ENCODE results near the gene SUSD6.
A peak's percentile ranks its signal among the peaks of the same experiment; 100 is the strongest.

Gene SUSD6

DNA sequence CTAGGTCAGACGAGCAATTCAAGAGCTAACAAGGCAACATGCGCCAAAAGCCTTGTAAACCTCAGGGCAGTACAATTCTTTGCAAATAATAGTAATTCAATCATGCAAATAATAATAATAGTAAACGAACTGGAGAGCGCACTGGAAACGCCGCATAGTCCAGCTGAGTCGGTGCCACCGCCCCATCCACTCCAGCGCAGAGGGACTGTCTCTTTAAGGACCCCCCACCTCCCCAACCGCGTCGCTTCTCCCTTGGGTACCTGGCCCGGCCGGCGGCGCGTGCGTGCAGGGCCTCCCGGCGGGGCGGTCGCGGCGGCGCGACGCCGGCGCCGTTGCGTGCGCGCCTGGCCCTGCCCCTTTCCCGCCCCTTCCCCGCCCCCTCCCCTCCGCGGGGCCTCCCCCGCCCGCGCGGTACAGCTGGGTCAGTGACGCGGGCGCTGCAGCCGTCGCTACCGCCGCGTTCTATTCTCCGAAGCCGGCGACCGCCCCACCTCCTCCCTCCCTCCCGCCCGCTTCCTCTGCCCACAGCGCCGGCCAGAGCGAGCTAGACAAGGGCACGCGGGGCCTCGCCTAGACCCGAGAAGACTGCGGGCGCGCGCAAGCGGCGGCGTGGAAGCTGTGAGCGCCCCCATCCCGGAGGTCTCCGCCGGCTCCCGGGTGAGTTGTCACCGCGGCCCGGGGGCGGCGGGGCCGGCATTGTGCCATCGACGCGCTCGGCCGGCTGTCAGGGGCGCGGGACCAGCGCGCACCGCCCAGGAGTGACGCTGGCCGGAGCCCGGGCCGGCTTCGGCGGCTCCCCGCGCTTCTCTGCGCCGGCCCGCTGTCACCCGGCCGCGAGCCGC is at the start of gene SUSD6:
TSS of gene SUSD6 (plus strand) at position 425 of the 842 bp plus-strand sequence. CDS start 46,997 bp downstream, outside the sequence.
- DNase-seq, result peak; percentile 95 to 96

- no peak for DNase-seq
Measured at GRCh38 chr14:69561893-69562292, 49.5 kb upstream of the SUSD6 start.

GRCh38 chr14:69567563-69567962 is 43.8 kb upstream of the SUSD6 start:
- DNase-seq, result no peak

DNA sequence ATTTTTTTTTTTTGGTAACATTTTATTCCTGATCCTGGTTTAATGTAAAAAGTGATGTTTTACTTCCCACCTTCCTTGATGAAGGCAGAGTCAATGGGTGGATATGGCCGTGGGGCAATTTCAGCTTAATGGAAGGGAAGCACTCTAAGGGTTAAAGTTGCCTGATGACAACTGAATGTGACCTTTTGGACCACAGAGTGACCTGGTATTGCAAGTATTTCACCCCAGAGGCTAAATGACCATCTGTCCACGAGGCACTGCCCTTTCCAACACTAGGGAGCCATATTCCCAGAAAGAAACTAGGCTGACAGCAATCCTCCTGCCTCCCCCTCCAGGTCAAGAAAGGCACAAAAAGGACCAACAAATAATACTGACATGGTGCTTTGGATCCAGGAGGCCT is 41.5 kb upstream of the SUSD6 start:
- DNase-seq, result no peak

GRCh38 chr14:69570836-69571330 is 40.5 kb upstream of the SUSD6 start:
- DNase-seq, result no peak

DNA sequence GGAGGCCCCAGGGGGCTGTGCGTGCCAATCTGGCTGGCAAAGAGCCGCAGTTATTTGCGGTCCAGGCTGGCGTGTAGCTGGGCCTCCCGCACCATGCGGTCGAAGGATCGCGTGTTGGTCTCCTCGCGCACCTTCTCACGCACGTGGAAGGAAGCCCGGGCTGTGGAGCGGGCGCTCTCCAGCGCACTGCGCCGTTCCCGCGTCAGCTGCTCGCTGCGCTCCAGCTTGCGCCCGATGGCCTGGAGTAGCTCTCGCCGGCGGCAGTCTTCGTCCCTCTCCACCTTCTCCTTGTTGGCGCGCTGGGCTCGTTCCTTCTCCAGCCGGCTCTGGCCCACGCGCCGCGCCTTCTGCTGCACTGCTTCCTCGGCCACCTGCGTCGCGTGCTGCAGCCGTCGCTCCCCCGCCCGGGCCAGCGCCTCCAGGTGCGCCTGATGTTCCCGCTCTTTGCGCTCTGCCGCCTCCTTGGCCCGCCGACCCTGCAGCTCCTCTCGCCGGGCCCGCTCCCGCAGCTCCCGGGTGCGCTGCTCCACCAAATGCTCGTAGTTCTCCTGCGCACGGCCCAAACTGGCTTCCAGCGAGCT is 39.9 kb upstream of the SUSD6 start:
- DNase-seq, result no peak

DNA sequence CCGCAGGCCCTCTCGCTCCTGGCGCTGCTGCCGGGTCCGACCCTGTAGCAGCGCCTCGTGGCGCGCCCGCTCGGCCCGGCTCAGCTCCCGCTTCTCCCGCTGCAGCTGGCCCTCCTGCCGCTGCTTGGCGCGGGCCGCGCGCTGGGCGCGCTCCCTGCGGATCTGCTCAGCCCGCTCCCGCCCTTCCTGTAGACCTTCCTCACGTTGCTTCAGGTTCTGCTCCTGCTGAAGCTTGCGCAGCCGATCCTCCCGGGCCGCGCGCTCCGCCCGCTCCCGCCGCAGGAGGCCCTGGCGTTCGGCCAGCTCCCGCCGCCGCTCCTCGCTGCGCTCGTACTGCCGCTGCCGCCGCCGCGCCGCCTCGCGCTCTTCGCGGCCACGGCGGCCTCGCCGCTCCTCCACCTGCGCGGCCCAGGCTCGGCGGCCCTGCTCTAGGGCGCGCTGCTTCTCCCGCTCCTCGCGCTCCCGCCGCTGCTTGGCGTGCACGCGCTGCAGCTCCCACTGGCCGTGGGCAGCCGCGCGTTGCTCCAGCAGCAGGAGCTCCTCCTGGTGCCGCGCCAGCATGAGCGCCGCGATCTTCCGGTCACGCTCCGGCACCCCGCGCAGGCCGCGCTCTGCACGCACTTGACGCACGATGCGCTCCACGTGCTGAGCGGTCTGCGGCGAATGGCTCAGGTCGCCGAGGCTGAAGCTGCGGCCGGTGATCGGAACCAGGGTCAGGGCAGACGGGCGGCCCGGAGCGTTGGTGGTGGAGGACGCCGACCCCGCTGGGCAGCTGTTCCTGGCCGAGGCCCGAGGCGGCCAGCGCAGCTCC is 39.2 kb upstream of the SUSD6 start:
- no peak for DNase-seq

DNA sequence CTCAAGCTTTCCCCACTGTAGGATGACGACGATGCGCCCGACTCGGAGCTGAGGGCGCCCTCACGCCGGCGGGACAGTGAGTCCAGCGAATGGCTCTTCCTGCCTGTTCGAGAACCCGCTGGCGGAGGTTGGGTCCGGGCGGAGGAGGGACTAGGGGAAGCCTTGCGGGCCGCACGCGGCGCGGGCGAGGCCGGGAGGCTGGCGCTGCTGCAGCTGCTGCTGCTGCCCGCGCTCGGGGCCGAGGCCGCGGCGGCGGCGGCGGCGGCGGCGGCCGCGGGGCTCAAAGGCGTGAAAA is 38.6 kb upstream of the SUSD6 start:
- DNase-seq, result no peak

DNA sequence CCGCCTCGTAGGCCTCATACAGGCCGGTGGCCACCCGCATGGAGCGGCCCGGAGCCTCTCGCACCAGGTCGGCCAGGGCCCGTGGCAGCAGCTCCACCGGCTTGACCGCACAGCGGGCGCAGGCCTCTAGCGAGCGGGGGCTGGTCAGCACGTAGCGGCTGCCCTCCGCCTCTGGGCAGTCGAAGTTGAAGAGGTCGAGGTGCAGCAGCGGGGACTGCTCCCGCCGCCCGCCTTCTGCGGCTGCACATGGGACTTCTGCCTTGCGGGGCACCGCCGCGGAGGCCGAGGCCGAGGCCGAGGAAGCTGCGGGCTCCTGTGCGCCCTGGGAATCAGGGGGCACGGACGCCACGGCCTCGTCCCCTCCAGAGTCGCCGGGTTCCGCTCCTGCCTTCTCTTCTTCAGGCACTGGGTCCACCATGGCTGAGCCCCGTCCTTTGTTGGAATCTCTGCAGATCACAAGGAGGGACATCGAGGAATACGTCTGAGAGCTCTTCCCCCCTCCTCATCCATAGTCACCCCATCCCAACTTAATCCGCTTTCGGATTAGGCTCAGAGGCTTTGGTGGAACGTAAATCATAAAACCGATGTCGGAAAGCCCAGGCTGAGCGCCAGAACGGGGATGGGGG is 38.1 kb upstream of the SUSD6 start:
- no peak for DNase-seq

DNA sequence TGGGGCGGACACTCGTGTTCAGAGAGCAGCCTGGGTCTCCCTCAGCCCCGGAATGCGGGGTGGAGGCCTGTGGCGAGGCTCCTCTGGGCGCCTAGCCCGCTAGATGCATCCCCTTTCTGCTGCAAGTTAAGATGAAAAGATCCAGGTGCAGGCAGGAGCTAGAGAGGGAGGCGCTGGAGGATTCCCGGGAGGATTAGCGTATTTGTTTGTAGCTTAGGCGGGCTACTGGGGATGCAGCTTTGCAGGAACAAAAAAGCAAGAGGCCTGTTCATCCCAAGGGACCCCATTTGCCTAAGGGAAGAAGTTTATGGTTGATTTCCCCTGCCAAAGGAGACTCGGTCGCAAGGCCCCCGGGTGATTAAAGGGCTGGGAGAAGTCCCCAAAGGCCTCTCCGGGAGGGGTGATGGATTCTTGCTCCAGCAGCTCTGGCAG is 37.5 kb upstream of the SUSD6 start:
- DNase-seq, result peak; percentile 41 to 45

DNA sequence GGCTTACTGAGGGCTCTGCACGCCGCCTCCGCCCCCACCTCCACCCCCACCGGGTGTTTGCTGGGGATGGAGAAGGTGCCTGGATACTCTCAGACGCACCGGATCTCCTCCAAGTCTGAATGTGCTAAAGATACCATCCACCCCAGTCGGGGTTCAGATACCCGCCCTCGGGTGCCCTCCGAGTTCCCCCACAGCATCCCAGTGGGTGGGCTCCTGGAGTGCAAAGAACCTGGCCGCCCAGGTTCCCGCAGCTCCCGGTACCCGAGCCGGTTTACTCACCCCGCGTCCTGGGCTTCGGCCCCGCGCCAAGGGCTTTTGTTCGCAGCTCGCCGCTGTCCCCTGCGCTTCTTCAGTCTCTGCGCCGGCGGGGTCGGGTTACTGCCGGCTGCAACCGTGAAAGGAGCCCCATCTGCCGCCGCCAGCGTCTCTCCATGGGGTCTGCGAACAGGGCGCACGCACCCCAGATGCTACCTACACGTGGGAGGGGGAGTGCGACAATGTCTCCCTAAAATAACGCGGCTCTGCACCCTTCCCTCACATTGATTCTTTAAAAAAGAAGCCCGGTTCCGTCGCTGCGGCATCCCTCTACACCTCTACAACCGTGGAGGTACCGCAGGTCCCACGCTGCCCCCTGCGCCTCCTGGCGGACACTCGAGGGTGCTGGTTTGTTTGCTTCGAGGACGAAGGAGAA is 37.0 kb upstream of the SUSD6 start, which contains the start of gene CCDC177:
TSS of gene CCDC177 (minus strand) at position 609 of the 691 bp plus-strand sequence. CDS start 1,249 bp downstream, outside the sequence.
- peak; percentile 72 to 75 for DNase-seq

- DNase-seq, result no peak
Measured at GRCh38 chr14:69574954-69575295, 36.5 kb upstream of the SUSD6 start.

DNA sequence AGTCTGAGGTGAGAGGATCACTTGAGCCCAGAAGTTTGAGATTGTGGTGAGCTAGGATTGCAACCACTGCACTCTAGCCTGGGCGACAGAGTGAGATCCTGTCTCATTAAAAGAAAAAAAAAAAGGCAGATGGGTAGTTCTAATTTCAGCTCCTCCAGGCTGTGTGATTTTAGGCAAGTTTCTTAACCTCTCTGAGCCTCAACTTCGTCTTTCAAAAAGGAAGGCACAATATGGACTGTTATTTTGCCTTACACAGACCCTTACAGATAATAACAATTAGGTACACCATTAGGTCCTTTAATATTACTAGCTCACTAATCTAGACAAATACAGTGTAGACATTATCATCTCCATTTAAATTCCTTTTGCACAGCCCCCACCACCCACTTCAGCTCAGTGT is 31.9 kb upstream of the SUSD6 start:
- DNase-seq, result no peak

DNA sequence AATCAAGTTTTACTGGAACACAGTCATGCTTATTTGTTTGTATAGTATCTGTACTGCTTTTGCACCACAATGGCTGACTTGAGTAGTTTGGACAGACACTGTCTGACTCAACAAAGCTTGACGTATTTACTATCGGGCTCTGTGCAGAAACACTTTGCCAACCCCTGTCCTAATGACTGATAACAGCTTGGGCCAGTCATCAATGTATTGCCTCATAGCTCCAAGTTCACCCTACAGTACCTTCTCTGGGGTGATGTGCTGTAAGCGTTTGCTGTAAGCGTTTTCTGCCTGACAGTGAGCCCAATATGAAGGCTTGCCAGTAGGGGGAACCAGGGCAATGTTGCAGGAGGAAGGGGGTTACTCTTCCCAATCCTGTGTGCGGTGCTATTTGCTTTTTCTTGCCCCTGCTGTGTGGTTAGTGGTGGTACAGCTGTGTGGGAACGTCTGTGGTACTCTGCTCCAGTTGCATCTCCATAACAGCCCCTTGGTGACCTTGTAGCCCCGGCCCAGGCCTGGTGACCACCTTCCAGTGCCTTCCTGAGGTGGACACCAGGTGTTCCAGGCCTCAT is 31.3 kb upstream of the SUSD6 start:
- DNase-seq, result peak; percentile 68 to 73

DNA sequence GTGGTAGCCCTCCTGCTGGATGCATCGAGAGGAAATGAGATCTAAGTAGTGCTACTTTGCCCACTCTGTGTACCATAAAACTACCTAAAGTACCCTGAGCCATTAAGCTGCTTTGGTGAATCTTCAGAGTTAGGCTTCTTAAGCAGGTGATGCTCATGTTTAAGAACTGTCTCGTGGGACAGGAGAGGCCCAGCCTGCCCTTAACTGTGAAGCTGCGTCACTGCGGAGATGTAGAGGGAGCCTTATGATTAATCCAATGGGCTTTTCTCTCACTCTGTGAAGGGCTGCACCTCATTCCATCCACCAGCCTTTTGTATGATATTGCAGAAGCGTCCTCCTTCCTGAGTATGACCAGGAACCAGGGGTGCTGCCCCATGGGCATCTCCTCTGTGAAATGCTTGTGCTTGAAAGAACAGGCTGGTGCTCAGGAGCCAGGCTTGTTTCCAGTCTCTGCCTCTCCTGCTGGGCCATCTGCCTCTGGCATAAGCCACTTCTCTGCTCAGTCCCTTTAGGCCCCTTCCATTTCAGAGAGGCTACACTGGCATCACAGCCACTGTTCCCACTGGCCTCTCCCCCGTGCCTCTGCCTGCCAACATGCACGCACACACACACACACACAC is 30.0 kb upstream of the SUSD6 start:
- DNase-seq, result no peak

GRCh38 chr14:69582212-69582611 is 29.2 kb upstream of the SUSD6 start:
- DNase-seq, result no peak

DNA sequence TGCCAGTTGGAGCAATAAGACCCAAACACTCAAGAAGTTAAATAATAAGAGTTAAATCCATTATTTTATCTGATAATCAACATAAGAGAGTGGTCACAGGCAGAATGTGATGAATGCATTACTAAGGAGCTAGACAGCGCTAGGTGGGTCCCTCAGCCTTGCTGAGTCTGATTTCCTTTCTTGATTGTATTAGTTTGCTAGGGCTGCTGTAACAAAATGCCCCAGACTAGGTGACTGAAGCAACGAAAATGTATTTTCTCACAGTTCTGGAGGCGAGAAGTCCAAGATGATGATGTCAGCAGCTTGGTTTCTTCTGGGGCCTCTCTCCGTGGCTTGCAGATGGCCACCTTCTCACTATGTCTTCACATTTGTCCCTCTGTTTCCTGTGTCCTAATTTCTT is 28.6 kb upstream of the SUSD6 start:
- no peak for DNase-seq

DNA sequence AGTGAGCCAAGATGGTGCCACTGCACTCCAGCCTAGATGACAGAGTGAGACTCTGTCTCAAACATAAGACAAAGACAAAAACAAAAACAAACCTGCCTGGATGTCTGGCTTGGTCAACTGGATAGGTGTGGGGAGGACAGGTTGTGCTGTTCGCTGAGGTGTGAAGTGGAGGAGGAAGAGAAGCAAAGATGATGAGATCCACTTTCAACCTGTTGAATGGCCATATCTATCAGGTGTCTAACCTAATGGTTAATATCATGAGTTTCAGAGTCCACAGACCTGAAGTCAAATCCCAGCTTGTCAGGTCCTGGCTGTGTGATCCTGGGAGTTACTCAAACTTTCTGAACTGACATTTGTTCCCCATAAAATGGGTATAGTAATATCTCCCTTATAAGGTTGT is 27.0 kb upstream of the SUSD6 start:
- no peak for DNase-seq

GRCh38 chr14:69586404-69586803 is 25.0 kb upstream of the SUSD6 start:
- DNase-seq, result no peak

DNA sequence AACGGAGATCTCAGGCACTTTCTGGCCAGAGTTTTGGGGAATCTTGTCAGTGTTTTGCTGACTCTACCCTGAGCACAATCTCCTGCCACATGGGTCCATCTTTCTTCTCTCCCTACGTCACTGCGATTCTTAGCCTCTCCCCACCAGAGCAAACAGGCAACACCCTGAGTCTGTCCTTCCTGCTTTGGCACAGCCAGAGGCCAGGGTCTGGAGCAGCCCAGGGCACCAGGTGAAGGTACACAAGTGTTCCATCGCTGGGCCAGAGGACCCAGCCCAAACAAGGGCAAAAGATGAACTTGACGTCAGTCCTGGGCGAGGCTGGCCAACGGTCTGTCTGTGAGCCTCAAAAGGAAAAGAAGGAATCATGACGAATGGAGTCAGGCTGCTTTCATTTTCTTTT is 24.0 kb upstream of the SUSD6 start:
- no peak for DNase-seq

GRCh38 chr14:69591317-69591716 is 20.1 kb upstream of the SUSD6 start:
- DNase-seq, result no peak
